Adrenal gland (tissue), 12 donors: ENCODE measurements around the gene INPP4A. TPM values are rescaled to one million over a fixed set of nuclear protein-coding genes. Genes with fewer than 3 reads are reported as not detected.
"Not testable (repeated sequence)": the region's sequence is repeated elsewhere in the genome, so short reads cannot be mapped to it uniquely, and the experiment has no call there.

Source experiments
- DNase-seq, 7 donors: peaks; one replicate each; pipeline ENCODE4 v3.0.0-alpha.2; 2019 to 2020
- H3K27ac ChIP-seq, 5 donors: fragments of 200-600 bp; sonication (generic) in 4 of 5; 1 replicate in 3 of 5; 2 replicates in 2 of 5; pipeline versions ENCODE4 v1.5.1 to v1.8.0; 2016 to 2020; ENCODE audit warnings: mild to moderate bottlenecking in 1 of 5
- H3K27me3 ChIP-seq: fragments of 200-600 bp; 2 replicates; pipeline ENCODE4 v1.8.0; 2021
- H3K36me3 ChIP-seq, 2 donors: fragments of 200-600 bp; replicated peaks in 1 of 2; 1 replicate in 1 of 2; 2 replicates in 1 of 2; pipeline versions ENCODE4 v1.5.1 to v1.8.0; 2018 to 2022
- H3K4me1 ChIP-seq, 2 donors: fragments of 200-600 bp; replicated peaks in 1 of 2; 1 replicate in 1 of 2; 2 replicates in 1 of 2; pipeline versions ENCODE4 v1.5.1 to v1.8.0; 2018 to 2021
- H3K4me3 ChIP-seq, 4 donors: fragments of 200-600 bp; sonication (generic) in 3 of 4; one replicate each; pipeline ENCODE4 v1.5.1; 2016 to 2018
- H3K9me3 ChIP-seq, 3 donors: fragments of 200-600 bp; sonication (generic) in 1 of 3; replicated peaks in 1 of 3; 1 replicate in 2 of 3; 2 replicates in 1 of 3; pipeline versions ENCODE4 v1.5.1 to v1.8.0; 2016 to 2021
- POLR2A ChIP-seq, 2 donors: fragments of 450-650 bp; IDR thresholded peaks; one replicate each; pipeline ENCODE4 v1.6.1; 2017; ENCODE audit warnings: antibody characterized with exemption in 2 of 2, mild to moderate bottlenecking in 2 of 2, moderate library complexity in 1 of 2
- WGBS, 4 donors: extraction: QIAGEN DNeasy Blood & Tissue Kit in 2 of 4; methylation state at CpG; one replicate each; pipeline versions ENCODE4 v1.1.5 to v1.1.7; 2013 to 2017; 5-methylcytosine and 5-hydroxymethylcytosine counted together
- intact Hi-C, 2 donors: fragments of 100-400 bp; cut with DNase I; formaldehyde crosslinking; loops; one replicate each; pipeline versions ENCODE4 v1.14.1 to v1.15.0; 2022 to 2023
- polyA plus RNA-seq, 3 donors: library from polyadenylated mRNA; stranded (reverse); fragments of 200-250 nt in 2 of 3; fragments of 350-450 nt in 1 of 3; fragmentation: Illumina TruSeq in 1 of 3; extraction: RNeasy Lipid Tissue Mini Kit (QIAGEN cat#74804) in 1 of 3; gene quantifications; one replicate each; pipeline ENCODE4 v1.2.3, GENCODE V29; 2013 to 2014
- total RNA-seq, 9 donors: library from RNA; depleted of rRNA in 4 of 9; stranded (reverse); fragments of >200 nt in 4 of 9; fragments of 120-200 nt in 1 of 9; fragmentation: NEBNext Ultra II Directional in 1 of 9; extraction: Animal tissue kit (Norgen Biotek cat#: 25700) in 1 of 9; gene quantifications; one replicate each; pipeline versions ENCODE4 v1.1.0 to v1.2.4, GENCODE V29; 2013 to 2023
- TF ChIP-seq, protein P1 (sequence below), 6 experiments: fragments of 450-650 bp in 4 of 6; fragments of 200-600 bp in 2 of 6; sonication (generic) in 1 of 6; IDR thresholded peaks; 1 replicate in 5 of 6; 2 replicates in 1 of 6; pipeline versions ENCODE4 v1.5.1 to v1.8.0; 2016 to 2021; ENCODE audit warnings: antibody characterized with exemption in 6 of 6, mild to moderate bottlenecking in 2 of 6, moderate library complexity in 1 of 6
- donor health status: healthy with polysubstance abuse.
- donor health status: Bipolar disorder and iron deficiency.
- donor health status: DM: yes; HTN: yes; CAD: no.
- donor health status: DM: no; HTN: no; CAD: no.
- donor health status: DM: no; HTN: no; CAD: no.
- donor health status: DM: yes; HTN: yes; CAD: no.

The INPP4A gene
- total and polyA plus RNA-seq, 12 donors, result 8.8 to 40.5 (median 27.3) TPM

DNA sequence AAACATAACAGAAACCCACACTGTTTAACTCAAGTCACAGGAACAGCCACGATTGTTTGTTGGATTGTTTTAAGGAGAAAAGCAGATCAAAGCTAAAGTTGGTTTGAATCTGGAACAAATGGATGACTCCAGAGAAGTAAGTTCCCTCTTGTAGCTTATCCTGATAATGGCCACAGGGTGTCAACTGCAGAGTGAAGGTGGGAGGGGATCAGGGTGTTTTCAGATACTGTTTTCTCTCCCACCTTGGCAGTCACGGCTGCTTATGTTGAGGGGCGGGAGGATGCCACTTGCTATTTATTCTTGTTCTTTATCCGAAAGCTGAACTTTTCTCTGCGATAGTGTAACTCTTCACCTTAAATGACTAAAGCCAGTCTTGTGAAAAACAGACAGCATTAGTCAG is 36.5 kb upstream of the INPP4A start:
- intact Hi-C loops, result no loop called here
- H3K27me3 ChIP-seq, result no peaks in the 10 kb centered on the region
- no peak overlapping the region for H3K4me3 ChIP-seq
- H3K36me3 ChIP-seq, result no peaks in the 10 kb centered on the region
- TF ChIP-seq, protein P1, sequence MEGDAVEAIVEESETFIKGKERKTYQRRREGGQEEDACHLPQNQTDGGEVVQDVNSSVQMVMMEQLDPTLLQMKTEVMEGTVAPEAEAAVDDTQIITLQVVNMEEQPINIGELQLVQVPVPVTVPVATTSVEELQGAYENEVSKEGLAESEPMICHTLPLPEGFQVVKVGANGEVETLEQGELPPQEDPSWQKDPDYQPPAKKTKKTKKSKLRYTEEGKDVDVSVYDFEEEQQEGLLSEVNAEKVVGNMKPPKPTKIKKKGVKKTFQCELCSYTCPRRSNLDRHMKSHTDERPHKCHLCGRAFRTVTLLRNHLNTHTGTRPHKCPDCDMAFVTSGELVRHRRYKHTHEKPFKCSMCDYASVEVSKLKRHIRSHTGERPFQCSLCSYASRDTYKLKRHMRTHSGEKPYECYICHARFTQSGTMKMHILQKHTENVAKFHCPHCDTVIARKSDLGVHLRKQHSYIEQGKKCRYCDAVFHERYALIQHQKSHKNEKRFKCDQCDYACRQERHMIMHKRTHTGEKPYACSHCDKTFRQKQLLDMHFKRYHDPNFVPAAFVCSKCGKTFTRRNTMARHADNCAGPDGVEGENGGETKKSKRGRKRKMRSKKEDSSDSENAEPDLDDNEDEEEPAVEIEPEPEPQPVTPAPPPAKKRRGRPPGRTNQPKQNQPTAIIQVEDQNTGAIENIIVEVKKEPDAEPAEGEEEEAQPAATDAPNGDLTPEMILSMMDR (IDR thresholded peaks at IDR 0.05), result no peak
- no peak for TF ChIP-seq POLR2A (IDR thresholded peaks at IDR 0.05)
- no peak overlapping the region for H3K27ac ChIP-seq
- peaks cover 2 to 6% of the 10 kb centered on the region in 2 donors for H3K4me1 ChIP-seq
- no peak for DNase-seq
- H3K9me3 ChIP-seq, result no peaks in the 10 kb centered on the region
- 75 to 83% (median 80%) methylated on average over 5 of the region's 5 CpGs for WGBS, 4 donors

DNA sequence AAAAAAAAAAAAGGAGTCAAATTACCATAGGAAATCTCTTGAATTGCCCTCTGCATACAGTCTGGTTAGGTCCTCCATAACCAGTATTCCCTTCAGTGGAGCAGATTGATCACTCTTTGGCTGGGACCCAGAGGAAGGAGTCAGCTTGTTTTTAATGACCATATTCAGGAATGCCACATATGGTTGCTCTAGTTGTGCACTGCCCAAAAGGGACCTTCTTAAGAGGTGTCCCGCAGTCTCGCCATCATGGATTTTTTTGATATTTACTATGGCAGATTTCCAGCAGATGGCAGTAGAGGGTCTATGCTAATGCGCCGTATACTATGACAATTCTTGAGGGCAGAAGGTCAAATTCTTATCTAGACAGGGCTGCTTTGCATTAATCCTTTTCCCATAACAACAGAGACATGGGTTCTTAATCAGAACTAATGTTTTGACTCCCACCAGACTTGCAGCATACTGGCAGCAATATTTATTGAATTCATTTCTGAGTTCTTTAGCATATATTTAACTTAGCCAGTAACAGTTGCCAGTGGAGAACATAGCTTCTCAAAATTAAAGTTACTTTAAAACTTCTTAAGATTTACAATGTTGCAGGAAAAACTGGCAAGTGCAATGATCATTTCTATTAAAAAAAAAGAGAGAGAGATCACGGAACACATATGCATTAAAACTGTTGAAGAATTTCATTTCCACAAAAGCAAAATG is 31.8 kb upstream of the INPP4A start:
- TF ChIP-seq, protein P1 (IDR thresholded peaks at IDR 0.05), result peak; percentile 61 to 83 (median 78)
- no peak for TF ChIP-seq POLR2A (IDR thresholded peaks at IDR 0.05)
- Histone ChIP-seq H3K27ac (no peak overlapping the region), H3K36me3 (no peaks in the 10 kb centered on the region), H3K27me3 (no peaks in the 10 kb centered on the region), H3K9me3 (no peaks in the 10 kb centered on the region), H3K4me3 (no peak overlapping the region), H3K4me1 (peaks cover 4 to 6% of the 10 kb centered on the region in 2 donors)
- DNase-seq, result peak; percentile 20 to 67 (median 54)
- intact Hi-C loops, result loop anchor here (5.0 to 10.0 kb wide), 4 partner anchors 152 to 422 kb away; partner anchors contain the start of genes COA5 (in 1 of the 2) and UNC50 (in 1 of the 2)
- 15 to 17% (median 17%) methylated on average over 5 of the region's 5 CpGs for WGBS, 4 donors

DNA sequence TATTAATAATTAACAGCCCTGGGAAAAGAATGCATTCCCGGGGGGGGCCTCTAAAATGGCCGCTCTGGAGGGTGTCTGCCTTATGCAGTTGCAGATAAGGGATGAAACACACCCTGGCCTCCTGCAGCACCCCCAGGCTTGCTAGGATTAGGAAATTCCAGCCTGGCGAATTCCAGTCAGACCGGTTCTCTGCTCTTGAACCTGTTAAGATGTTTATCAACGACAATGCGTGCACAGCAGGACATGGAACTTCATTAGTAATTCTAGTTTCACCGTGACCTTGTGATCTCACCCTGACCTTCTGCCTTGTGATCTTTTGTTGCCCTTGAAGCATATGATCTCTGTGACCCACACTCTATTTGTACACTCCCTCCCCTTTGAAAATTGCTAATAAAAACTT is 30.4 kb upstream of the INPP4A start:
- WGBS, 4 donors, result 91 to 96% (median 94%) methylated on average over 7 of the region's 7 CpGs
- H3K9me3 ChIP-seq, H3K27ac ChIP-seq, H3K27me3 ChIP-seq, DNase-seq, H3K4me1 ChIP-seq, H3K36me3 ChIP-seq, H3K4me3 ChIP-seq: not testable (repeated sequence)
- intact Hi-C loops, result loop anchor here (5.0 to 10.0 kb wide), 4 partner anchors 151 to 421 kb away; partner anchors contain the start of genes COA5 (in 1 of the 2) and UNC50 (in 1 of the 2)

DNA sequence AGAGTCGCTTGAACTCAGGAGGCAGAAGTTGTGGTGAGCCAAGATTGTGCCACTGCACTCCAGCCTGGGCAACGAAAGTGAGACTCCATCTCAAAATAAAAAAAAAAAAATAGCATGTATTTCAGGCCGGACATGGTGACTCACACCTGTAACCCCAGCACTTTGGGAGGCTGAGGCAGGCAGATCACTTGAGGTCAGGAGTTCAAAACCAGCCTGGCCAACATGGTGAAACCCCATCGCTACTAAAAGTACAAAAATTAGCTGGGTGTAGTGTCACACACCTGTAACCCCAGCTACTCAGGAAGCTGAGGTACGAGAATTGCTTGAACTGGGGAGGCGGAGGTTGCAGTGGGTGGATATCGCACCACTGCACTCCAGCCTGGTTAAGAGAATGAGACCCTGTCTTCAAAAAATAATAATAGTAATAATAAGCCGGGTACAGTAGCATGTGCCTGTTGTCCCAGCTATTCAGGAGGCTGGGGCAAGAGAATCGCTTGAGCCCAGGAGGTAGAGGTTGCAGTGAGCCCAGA is 28.9 kb upstream of the INPP4A start:
- H3K9me3 ChIP-seq, DNase-seq, H3K4me3 ChIP-seq, H3K27me3 ChIP-seq, H3K27ac ChIP-seq, H3K36me3 ChIP-seq, H3K4me1 ChIP-seq: not testable (repeated sequence)
- 89 to 92% (median 92%) methylated on average over 9 of the region's 9 CpGs for WGBS, 4 donors
- intact Hi-C loops, result loop anchor here (10.0 kb wide), 3 partner anchors 149 to 419 kb away; partner anchors contain the start of genes COA5 (in 1 of the 2) and UNC50 (in 1 of the 2)

DNA sequence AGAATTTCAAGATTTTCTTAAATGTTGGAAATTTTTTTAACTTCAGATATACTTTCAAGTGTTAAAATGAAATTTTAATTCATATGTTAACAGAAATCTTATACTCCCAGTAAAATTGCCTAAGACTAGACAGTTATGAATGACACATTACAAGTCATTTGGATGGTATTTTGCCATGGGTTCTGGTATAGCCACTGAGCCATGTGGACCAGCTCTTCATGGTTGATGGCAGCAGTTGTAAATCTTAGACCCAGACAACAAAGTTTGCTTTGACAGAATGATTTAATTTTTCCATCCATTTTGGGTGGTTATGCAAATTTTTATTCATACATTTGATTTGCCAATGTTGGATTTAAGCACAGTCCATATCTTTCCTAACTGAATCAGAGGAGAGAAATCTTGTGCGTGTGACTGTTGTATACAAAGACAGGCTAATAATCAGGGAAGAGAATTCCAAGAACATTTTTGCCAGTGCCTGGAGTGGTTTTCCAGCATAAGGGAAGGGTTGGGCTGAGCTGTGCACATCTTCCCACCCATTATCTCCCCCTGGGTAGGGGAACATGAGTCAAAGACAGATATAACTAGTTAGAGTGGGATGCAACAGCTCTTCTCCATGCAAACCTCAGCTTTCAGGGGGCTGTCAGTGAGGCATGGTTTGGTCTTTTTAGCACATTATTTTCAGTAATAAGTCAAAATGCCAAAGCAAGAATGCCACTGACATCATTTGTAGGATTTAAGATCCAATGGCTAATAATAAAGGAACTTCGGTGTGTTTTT is 28.1 kb upstream of the INPP4A start:
- Histone ChIP-seq H3K27me3 (no peaks in the 10 kb centered on the region), H3K27ac (no peak overlapping the region), H3K4me3 (no peak overlapping the region), H3K36me3 (no peaks in the 10 kb centered on the region), H3K9me3 (no peaks in the 10 kb centered on the region), H3K4me1 (peaks cover 4 to 6% of the 10 kb centered on the region in 2 donors)
- no peak for DNase-seq
- intact Hi-C loops, result loop anchor here (10.0 kb wide), 3 partner anchors 148 to 418 kb away; partner anchors contain the start of genes COA5 (in 1 of the 2) and UNC50 (in 1 of the 2)
- TF ChIP-seq, protein P1 (IDR thresholded peaks at IDR 0.05), result no peak
- TF ChIP-seq POLR2A (IDR thresholded peaks at IDR 0.05), result no peak
- 85 to 91% (median 87%) methylated on average over 2 of the region's 2 CpGs for WGBS, 4 donors
